WTC11 (cell line): Measurements from ENCODE around the gene ZDHHC14. TPM values are rescaled to one million over a fixed set of nuclear protein-coding genes. Genes with fewer than 3 reads are reported as not detected.

Source experiments
- ATAC-seq: fragments of 200-7000 bp; cut with Tn5 transposase; 2 replicates; pipeline ENCODE4 v1.10.0; 2021; ENCODE audit warnings: mild to moderate bottlenecking, moderate library complexity
- CTCF ChIA-PET: fragments of 300-600 bp; sonication (Branson Sonifier 250); formaldehyde crosslinking; loops from one replicate; lab custom pipeline; 2021; ENCODE audit warnings: antibody characterized with exemption; lab: Charles Lee
- POLR2A ChIA-PET: fragments of 350-600 bp; sonication (Branson Sonifier 250); formaldehyde crosslinking; loops from one replicate; lab custom pipeline; 2021; ENCODE audit warnings: antibody characterized with exemption; lab: Charles Lee
- DNase-seq: peaks from one replicate; pipeline ENCODE4 v3.0.0; 2021; ENCODE audit warnings: low spot score
- H3K27ac Mint-ChIP-seq: 2 replicates; pipeline ENCODE4 v1.8.0; 2021; ENCODE audit warnings: mixed read lengths
- H3K27me3 Mint-ChIP-seq: 2 replicates; pipeline ENCODE4 v1.8.0; 2021; ENCODE audit warnings: low read depth, mild to moderate bottlenecking, moderate library complexity, mixed read lengths
- H3K36me3 Mint-ChIP-seq: 2 replicates; pipeline ENCODE4 v1.8.0; 2021; ENCODE audit warnings: mixed read lengths
- H3K4me1 Mint-ChIP-seq: 2 replicates; pipeline ENCODE4 v1.8.0; 2022; ENCODE audit warnings: mixed read lengths
- H3K4me3 Mint-ChIP-seq: 2 replicates; pipeline ENCODE4 v1.8.0; 2021; ENCODE audit warnings: mild to moderate bottlenecking, moderate library complexity, mixed read lengths
- H3K9me3 Mint-ChIP-seq: 2 replicates; pipeline ENCODE4 v1.8.0; 2021; ENCODE audit warnings: mixed read lengths
- ATF6 ChIP-seq: sonication (generic); formaldehyde crosslinking; IDR thresholded peaks from 2 replicates; pipeline ENCODE4 v1.8.1; 2023; ENCODE audit warnings: mild to moderate bottlenecking, missing genetic modification reagents
- ETV6 ChIP-seq: sonication (generic); formaldehyde crosslinking; IDR thresholded peaks from 2 replicates; pipeline ENCODE4 v1.8.1; 2022; ENCODE audit warnings: mild to moderate bottlenecking, missing genetic modification reagents
- FOXP4 ChIP-seq: sonication (generic); formaldehyde crosslinking; IDR thresholded peaks from 2 replicates; pipeline ENCODE4 v1.8.0; 2022; ENCODE audit warnings: mild to moderate bottlenecking, missing genetic modification reagents
- GABPB1 ChIP-seq: sonication (generic); formaldehyde crosslinking; IDR thresholded peaks from 2 replicates; pipeline ENCODE4 v1.8.1; 2023; ENCODE audit warnings: mild to moderate bottlenecking, missing genetic modification reagents
- NFATC4 ChIP-seq: fragments of 250-450 bp; sonication (Bioruptor Pico); IDR thresholded peaks from 2 replicates; pipeline ENCODE4 v1.9.0; 2021; ENCODE audit warnings: mild to moderate bottlenecking
- NR2C2 ChIP-seq: sonication (generic); formaldehyde crosslinking; IDR thresholded peaks from 2 replicates; pipeline ENCODE4 v1.8.0; 2022; ENCODE audit warnings: mild to moderate bottlenecking, missing genetic modification reagents
- PRDM15 ChIP-seq: sonication (generic); formaldehyde crosslinking; IDR thresholded peaks from 2 replicates; pipeline ENCODE4 v1.8.0; 2022; ENCODE audit warnings: missing genetic modification reagents
- PRRX2 ChIP-seq: fragments of 250-450 bp; sonication (Bioruptor Pico); IDR thresholded peaks from 2 replicates; pipeline ENCODE4 v1.8.0; 2021; ENCODE audit warnings: mild to moderate bottlenecking
- RELA ChIP-seq: sonication (generic); formaldehyde crosslinking; IDR thresholded peaks from 2 replicates; pipeline ENCODE4 v1.8.1; 2022; ENCODE audit warnings: missing genetic modification reagents, mild to moderate bottlenecking, borderline replicate concordance
- RORB ChIP-seq: fragments of 250-450 bp; sonication (Bioruptor Pico); IDR thresholded peaks from 2 replicates; pipeline ENCODE4 v1.9.0; 2021; ENCODE audit warnings: mild to moderate bottlenecking
- SMAD3 ChIP-seq: sonication (generic); formaldehyde crosslinking; IDR thresholded peaks from 2 replicates; pipeline ENCODE4 v1.8.0; 2022; ENCODE audit warnings: missing genetic modification reagents, mild to moderate bottlenecking, borderline replicate concordance
- TP53 ChIP-seq: sonication (generic); formaldehyde crosslinking; IDR thresholded peaks from 2 replicates; pipeline ENCODE4 v1.8.1; 2023; ENCODE audit warnings: mild to moderate bottlenecking, missing genetic modification reagents
- USF1 ChIP-seq: sonication (generic); formaldehyde crosslinking; IDR thresholded peaks from 2 replicates; pipeline ENCODE4 v1.8.0; 2022; ENCODE audit warnings: mild to moderate bottlenecking, missing genetic modification reagents
- ZNF121 ChIP-seq: sonication (generic); formaldehyde crosslinking; IDR thresholded peaks from 2 replicates; pipeline ENCODE4 v1.8.0; 2023; ENCODE audit warnings: missing genetic modification reagents
- ZNF138 ChIP-seq: sonication (generic); formaldehyde crosslinking; conservative IDR thresholded peaks from 2 replicates; pipeline ENCODE4 v1.8.1; 2022; ENCODE audit warnings: mild to moderate bottlenecking, moderate library complexity, missing genetic modification reagents
- ZNF232 ChIP-seq: sonication (generic); formaldehyde crosslinking; IDR thresholded peaks from 2 replicates; pipeline ENCODE4 v1.8.0; 2022; ENCODE audit warnings: mild to moderate bottlenecking, missing genetic modification reagents
- ZNF317 ChIP-seq: sonication (generic); formaldehyde crosslinking; IDR thresholded peaks from 2 replicates; pipeline ENCODE4 v1.8.1; 2023; ENCODE audit warnings: low read depth, mild to moderate bottlenecking, moderate library complexity, missing genetic modification reagents, borderline replicate concordance
- ZNF423 ChIP-seq: fragments of 250-450 bp; sonication (Bioruptor Pico); IDR thresholded peaks from 2 replicates; pipeline ENCODE4 v2.1.2; 2022; ENCODE audit warnings: mild to moderate bottlenecking, moderate library complexity
- ZNF512 ChIP-seq: sonication (generic); formaldehyde crosslinking; IDR thresholded peaks from 2 replicates; pipeline ENCODE4 v1.8.1; 2022; ENCODE audit warnings: missing genetic modification reagents, borderline replicate concordance
- ZNF532 ChIP-seq: fragments of 250-450 bp; sonication (Bioruptor Pico); IDR thresholded peaks from 2 replicates; pipeline ENCODE4 v1.9.0; 2021; ENCODE audit warnings: mild to moderate bottlenecking, borderline replicate concordance
- total RNA-seq: library from RNA; stranded (reverse); gene quantifications from 3 replicates; pipeline ENCODE4 v1.2.3, GENCODE V29; 2021

Gene ZDHHC14
- total RNA-seq, 1 experiment from 2014 or later: 6.6 TPM

- no peak for TF ChIP-seq RELA
- TF ChIP-seq ZNF121 (CRISPR knock-in tag): no peak
- TF ChIP-seq RORB (CRISPR knock-in tag): no peak
- no peak for TF ChIP-seq TP53 (CRISPR knock-in tag)
- TF ChIP-seq GABPB1 (CRISPR knock-in tag): no peak
- no peak for TF ChIP-seq NFATC4
- no peak for TF ChIP-seq FOXP4
- TF ChIP-seq ETV6: no peak
- TF ChIP-seq ZNF317 (CRISPR knock-in tag): no peak
- TF ChIP-seq ZNF232 (CRISPR knock-in tag): no peak
- TF ChIP-seq SMAD3: no peak
Measured at GRCh38 chr6:157652601-157653363, 271.8 kb downstream of the ZDHHC14 start (continued).

- no peaks in the 10 kb centered on the region for H3K36me3 Mint-ChIP-seq
Measured at GRCh38 chr6:157653521-157653920, 272.5 kb downstream of the ZDHHC14 start.

More at GRCh38 chr6:157653521-157653920, 272.5 kb downstream of the ZDHHC14 start:
- no peaks in the 10 kb centered on the region for H3K27me3 Mint-ChIP-seq
- H3K4me3 Mint-ChIP-seq: no peak overlapping the region
- no peaks in the 10 kb centered on the region for H3K9me3 Mint-ChIP-seq
- no peak for DNase-seq
- no peak for ATAC-seq
- ChIA-PET POLR2A (no interaction called here), CTCF (no interaction called here)
- TF ChIP-seq ZNF512 (CRISPR knock-in tag) (no peak), USF1 (CRISPR knock-in tag) (no peak), ZNF138 (no peak), PRRX2 (CRISPR knock-in tag) (no peak), PRDM15 (no peak), ZNF423 (CRISPR knock-in tag) (no peak), NR2C2 (no peak), ZNF532 (CRISPR knock-in tag) (no peak), ATF6 (CRISPR knock-in tag) (no peak)
- no peak overlapping the region for H3K27ac Mint-ChIP-seq
- H3K4me1 Mint-ChIP-seq: peaks cover 6% of the 10 kb centered on the region
